DND-41 (cell line): Measurements from ENCODE around the gene ZNF521.

Experiments used
- EZH2 ChIP-seq: IDR thresholded peaks from 3 replicates; pipeline ENCODE4 v1.6.1; 2012; ENCODE audit warnings: borderline replicate concordance, low read depth, mild to moderate bottlenecking, moderate library complexity, low read length, inconsistent platforms; ENCODE audit not compliant: severe bottlenecking
- TF ChIP-seq, protein P1 (sequence below): IDR thresholded peaks from 2 replicates; pipeline ENCODE4 v1.5.1; 2012; ENCODE audit warnings: borderline replicate concordance, low read length, moderate library complexity, mild to moderate bottlenecking; ENCODE audit not compliant: poor library complexity, severe bottlenecking; ENCODE audit errors: extremely low read depth

GRCh38 chr18:25016181-25016580, 335.8 kb downstream of the ZNF521 start:
- TF ChIP-seq EZH2: no peak
- TF ChIP-seq, protein P1, sequence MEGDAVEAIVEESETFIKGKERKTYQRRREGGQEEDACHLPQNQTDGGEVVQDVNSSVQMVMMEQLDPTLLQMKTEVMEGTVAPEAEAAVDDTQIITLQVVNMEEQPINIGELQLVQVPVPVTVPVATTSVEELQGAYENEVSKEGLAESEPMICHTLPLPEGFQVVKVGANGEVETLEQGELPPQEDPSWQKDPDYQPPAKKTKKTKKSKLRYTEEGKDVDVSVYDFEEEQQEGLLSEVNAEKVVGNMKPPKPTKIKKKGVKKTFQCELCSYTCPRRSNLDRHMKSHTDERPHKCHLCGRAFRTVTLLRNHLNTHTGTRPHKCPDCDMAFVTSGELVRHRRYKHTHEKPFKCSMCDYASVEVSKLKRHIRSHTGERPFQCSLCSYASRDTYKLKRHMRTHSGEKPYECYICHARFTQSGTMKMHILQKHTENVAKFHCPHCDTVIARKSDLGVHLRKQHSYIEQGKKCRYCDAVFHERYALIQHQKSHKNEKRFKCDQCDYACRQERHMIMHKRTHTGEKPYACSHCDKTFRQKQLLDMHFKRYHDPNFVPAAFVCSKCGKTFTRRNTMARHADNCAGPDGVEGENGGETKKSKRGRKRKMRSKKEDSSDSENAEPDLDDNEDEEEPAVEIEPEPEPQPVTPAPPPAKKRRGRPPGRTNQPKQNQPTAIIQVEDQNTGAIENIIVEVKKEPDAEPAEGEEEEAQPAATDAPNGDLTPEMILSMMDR: no peak
